ENCODE measurements around the gene HMGCLL1.

HMGCLL1 gene

DNA sequence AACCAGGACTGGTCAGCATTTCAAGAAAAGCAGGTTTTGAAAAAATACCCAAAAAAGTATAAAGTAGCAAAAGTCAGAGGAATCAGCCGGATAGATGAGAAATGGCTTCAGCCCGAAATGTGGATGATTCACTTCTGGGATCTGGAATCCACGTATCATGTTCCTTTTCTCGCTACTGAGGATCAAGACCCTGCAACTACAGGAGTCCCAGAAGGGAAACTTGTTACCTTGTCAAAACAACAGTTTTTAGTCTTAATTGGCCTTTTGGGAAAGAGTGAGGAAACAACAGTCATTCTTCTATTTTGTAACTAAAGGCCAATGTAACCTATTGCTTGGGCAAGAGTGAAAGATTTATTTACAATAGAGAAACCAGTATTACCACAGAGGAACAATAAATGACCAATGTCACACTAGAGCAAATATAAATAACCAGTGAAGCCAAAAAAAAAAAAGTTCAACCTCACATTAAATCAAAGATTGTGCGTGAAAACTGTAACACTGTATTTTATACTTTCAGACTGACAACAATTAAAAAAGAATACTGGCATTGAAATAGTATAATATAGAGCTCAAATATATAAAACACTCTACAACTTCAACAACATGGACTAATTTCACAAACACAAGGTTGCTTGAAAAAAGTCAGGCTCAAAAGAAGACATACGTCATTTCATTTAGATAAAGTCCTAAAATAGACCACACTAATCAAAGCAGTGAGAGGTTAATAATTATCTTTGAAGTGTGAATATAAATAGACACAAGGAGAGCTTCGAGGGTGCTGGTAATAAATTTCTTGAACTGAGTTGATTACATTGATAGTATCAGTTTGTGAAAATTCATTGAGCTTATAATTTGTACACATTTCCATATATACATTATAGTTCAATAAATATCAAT lies 135.5 kb downstream of the HMGCLL1 start:
- no peak for DNase-seq

DNA sequence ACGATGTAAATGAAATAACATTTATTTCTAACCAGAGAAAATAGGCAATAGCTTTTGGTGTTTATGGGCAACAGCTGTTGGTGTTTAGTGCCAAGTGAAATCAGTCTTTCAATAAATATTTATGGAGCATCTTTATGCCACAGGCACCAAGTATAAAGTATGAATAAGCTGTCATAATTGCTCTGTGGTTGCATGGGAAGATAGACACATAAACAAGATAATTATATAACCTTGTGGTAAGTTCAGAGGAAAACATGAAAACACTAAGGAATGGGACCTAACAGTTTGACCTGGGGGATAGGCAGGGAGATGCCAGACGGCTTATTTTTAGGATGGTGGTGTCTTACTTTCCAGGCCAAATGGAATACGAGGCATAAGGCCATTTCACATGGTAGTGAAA lies 140.8 kb downstream of the HMGCLL1 start:
- no peak for DNase-seq

DNA sequence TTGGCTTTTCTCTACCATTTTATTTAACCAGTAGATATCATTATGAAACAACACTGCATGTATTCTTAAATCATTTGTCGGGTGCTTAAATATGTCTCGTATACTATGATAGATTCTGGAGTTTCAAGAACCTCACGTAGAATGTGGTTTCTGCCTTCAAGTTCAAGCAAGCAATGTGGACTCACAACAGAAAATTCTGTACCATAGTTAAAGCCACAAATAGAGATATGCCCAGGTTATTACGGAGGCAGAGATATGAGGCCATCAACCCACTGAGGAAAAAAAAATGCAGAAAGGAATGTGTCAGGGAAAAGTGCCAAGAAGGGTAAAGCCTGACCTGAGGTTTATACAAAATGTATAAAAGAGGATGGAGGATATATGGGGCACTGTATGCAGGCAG lies 141.9 kb downstream of the HMGCLL1 start:
- no peak for DNase-seq

DNA sequence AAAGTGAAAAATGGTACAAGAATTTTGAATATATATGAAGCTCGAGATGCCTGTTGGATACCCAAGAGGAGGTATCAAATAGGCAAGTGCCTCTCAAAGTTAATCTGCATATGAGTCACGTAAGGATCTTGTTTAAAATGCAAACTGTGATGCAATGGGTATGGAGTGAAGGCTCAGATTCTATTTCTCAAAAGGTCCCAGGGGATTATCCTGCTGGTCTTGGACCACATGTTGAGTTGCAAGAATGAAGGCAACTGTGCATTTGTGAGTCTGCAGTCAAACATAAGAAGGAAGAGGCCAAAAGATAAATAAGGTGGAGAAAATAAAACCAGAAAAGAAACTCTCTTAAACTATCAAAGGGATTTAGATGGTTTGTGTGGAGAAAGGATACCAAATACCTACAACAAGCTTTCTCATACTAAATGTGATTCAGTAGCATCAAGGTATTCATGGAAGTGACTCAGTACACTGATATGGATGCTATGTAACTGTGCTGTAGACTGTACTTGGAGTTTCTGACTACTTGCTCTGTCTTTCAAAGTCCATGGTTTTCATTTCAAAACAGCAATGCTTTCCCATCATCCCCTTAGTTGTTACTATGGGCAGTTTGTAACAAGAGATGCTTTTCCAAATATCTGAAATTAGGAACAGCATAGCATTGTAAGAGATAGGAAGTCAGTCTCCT lies 145.4 kb downstream of the HMGCLL1 start:
- no peak for DNase-seq

DNA sequence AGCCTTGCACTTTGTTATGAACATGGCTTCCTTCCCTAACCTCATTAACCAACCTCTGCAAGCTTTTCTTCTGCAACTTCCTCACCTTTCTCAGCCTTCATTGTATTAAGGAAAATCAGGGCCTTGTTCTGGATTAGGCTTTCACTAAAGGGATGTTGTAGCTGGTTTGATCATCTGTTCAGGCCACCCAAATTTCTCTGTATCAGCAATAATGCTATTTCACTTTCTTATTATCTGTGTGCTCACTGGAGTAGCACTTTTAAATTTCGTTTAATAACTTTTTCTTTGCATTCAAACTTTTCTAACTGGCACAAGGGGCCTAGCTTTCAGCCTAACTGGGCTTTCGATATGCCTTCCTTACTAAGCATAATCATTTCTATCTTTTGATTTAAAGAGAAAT lies 155.1 kb downstream of the HMGCLL1 start:
- DNase-seq: no peak

DNA sequence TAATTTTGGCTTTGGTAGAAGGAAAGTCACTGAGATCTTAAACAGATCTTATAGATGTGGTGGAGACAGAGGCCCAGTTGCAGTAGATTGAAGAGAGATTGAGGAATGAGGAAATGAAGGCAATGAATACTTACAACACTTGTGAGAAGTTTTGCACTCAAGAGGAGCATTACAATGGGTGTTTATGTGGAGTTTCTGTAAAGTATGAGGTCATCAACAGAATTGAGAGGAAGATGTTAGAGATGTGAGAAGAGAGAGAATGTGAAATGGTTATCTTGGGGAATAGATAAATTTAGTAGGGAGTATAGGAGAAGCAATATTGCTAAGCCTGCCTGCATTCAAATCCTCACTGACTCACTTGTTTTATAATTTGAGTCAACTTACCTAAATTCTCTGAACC lies 168.3 kb downstream of the HMGCLL1 start:
- DNase-seq: no peak

DNA sequence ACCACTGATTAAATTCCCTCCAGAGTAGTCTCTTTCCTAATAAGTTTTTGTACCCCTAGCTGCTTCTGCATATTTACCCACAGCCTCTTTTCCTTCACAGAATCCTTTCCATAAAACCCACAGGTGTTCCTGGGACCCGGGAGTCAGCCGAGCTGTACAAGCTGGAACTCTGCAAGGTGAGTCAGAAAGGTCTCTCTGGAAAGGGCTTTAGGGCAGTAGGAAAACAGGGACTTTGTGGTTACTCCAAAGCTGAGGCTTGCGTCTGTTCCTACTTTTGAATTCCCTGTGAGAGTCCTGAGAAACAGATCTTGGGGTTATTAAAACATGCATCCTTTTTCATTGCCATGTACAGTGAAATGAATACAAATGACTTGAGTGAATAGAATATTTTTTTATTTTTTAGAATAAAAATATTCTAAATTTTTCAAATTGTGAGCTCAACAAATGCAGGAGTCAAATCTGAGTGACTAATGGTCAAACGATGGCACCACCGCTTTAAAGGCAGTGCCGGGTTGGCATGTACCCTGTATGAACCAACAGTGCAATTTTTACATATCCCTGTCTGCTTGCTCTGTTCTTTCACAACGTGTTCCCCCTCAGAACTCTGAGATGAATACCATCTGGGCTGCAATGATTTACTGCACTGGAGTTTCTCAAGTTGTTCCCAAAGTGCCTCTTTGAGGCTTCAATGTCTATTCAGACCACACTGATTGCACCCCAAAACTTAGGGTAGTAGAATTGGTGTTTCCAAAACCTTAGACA lies 173.3 kb downstream of the HMGCLL1 start:
- DNase-seq: no peak

DNA sequence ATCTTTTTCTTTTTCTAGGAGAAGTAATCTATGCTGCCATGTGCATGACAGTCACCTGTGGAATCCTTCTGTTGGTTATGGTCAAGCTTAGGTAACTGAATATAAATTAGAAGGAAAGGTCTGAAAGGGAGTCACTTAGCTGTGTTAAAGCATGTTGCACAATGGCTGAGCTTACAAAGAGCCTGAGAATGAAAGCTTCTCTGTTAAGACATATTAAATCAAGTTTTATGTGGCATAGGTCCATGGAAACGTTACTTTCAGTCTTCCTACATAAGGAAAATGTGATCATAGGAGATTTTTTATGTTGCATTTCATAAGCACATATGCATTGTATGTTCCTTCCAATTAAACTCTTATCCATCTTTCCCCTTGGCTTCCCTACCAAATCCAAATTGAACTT lies 179.6 kb downstream of the HMGCLL1 start:
- DNase-seq: no peak

DNA sequence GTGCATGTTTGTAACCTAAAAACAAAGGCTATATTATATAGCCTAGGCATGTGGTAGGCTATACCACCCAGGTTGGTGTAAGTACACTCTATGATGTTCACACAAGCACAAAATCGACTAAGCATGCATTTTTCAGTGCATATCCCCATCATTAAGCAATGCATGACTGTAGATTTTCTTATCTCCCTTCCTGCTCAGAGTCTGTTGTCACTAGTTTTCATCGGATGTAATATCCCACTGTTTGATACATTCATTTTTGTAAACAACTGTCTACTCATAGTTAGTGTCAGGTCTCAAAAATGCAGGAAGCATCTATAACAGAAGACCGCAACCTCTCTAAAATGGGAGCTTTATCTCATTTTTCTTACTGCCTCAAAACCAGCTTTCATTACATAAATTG lies 181.0 kb downstream of the HMGCLL1 start:
- no peak for DNase-seq

DNA sequence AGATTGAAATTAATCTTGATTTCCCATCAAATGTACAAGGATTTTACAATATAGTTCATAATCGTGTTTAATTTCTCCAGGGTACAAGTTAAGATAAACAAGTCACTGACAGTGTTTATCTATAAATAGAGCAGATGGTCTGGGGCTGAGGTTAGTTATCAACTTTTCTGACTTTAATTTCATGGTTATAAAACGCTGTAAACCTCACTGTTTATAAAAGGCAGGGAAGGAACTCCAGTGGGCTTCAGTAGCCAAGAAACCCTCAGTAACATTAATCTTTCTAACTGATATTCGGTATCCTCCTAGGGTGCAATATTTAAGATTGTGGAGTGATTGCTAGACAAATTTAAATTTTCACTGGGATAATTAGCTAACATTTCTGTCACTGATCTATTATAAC lies 183.1 kb downstream of the HMGCLL1 start:
- no peak for DNase-seq

DNA sequence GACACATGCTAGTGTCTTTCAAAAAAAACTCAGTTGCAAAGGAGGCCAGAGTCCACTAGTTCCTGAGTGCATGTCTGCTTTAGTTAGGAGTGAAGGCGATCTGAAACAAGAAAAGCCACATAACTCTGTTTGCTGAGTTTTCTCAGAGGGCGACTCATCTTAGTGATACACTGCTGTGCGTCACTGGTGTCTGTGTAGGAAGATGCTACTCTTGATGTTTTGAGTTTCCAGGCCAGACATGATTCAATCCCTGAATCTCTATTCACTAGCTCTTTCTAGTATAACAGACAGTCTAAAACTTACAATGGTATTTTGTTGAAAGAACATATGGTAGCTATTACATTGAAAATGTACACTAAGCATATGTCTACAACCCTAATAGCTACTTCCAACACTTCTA lies 190.8 kb downstream of the HMGCLL1 start:
- no peak for DNase-seq
